H1 (cell line): ENCODE measurements around the gene DTNB. TPM values are rescaled to one million over a fixed set of nuclear protein-coding genes. Genes with fewer than 3 reads are reported as not detected.

Experiments used
- KDM5A ChIP-seq: fragments of 200-600 bp; IDR thresholded peaks from 2 replicates; pipeline ENCODE4 v1.7.1; 2012; ENCODE audit warnings: mild to moderate bottlenecking, low read length, inconsistent platforms, mixed read lengths
- polyA plus RNA-seq, 7 experiments: library from polyadenylated mRNA; depleted of rRNA in 3 of 7; stranded (reverse) in 5 of 7; unstranded in 2 of 7; fragments of >200 nt in 5 of 7; fragments of 200-250 nt in 2 of 7; gene quantifications; 1 replicate in 5 of 7; 2 replicates in 1 of 7; 4 replicates in 1 of 7; pipeline versions ENCODE4 v1.2.1 to v1.2.3, GENCODE V29; 2011 to 2013; ENCODE audit warnings: missing spikeins in 2 of 7, mixed read lengths in 2 of 7
- total RNA-seq: library from RNA; stranded (reverse); fragmentation: NEBNext Ultra II Directional; extraction: Animal tissue kit (Norgen Biotek cat#: 25700); gene quantifications from 2 replicates; pipeline ENCODE4 v1.2.1, GENCODE V29; 2021

The DTNB gene
- total and polyA plus RNA-seq, 2 of the 8 experiments (the other 6 are each of a cell fraction or from before 2014, with no cell fraction given): 39.6 to 49.5 TPM

DNA sequence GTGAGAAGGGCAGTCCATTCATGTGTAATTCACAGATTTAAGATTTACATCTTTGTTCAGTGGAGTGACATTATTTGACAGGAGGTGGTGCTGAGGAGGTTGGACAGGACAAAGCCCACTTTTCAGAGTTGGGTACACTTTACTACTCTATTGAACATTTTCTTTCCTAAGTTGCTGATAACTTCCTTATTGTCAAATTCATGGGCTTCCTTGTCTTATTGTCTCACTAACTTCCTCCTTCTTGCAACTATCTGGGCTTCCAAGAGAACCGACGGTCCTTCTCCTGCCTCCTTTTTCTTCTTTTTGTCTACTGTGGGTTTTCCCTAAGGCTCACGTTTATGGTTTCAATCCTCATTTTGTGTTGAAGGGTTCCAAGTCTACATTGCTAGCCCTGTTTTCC is 263.9 kb downstream of the DTNB start (continued):
- no peak for TF ChIP-seq KDM5A
- TF ChIP-seq, all 59 proteins: peak for 0
